Loucy (cell line): ENCODE measurements around the gene DHX34.

Source experiments
- H2AFZ ChIP-seq: fragments of 200-600 bp; sonication (generic); 2 replicates; pipeline ENCODE4 v1.6.0; 2016; ENCODE audit warnings: antibody characterized with exemption, mild to moderate bottlenecking, low read length, moderate library complexity
- H3F3A ChIP-seq: fragments of 200-600 bp; 2 replicates; pipeline ENCODE4 v1.6.0; 2016; ENCODE audit warnings: antibody characterized with exemption, low read depth, mild to moderate bottlenecking
- H3K27me3 ChIP-seq: fragments of 200-600 bp; sonication (generic); 2 replicates; pipeline ENCODE4 v1.6.1; 2014; ENCODE audit warnings: low read length, mild to moderate bottlenecking; ENCODE audit not compliant: insufficient read depth, poor library complexity, severe bottlenecking
- H3K36me3 ChIP-seq: fragments of 200-600 bp; sonication (generic); 2 replicates; pipeline ENCODE4 v1.6.1; 2016; ENCODE audit warnings: low read length; ENCODE audit not compliant: insufficient read depth
- H3K4me1 ChIP-seq: fragments of 200-600 bp; sonication (generic); 2 replicates; pipeline ENCODE4 v1.5.1; 2014; ENCODE audit warnings: low read length, mild to moderate bottlenecking; ENCODE audit not compliant: insufficient read depth, poor library complexity, severe bottlenecking
- H3K4me2 ChIP-seq: fragments of 200-600 bp; sonication (generic); 2 replicates; pipeline ENCODE4 v1.6.0; 2014; ENCODE audit warnings: antibody characterized with exemption, low read length, low read depth, mild to moderate bottlenecking; ENCODE audit not compliant: poor library complexity, severe bottlenecking
- H3K4me3 ChIP-seq: fragments of 200-600 bp; sonication (generic); 2 replicates; pipeline ENCODE4 v1.5.1; 2014; ENCODE audit warnings: low read length, mild to moderate bottlenecking, mixed read lengths; ENCODE audit not compliant: poor library complexity, severe bottlenecking
- H3K79me2 ChIP-seq: fragments of 200-600 bp; sonication (generic); 2 replicates; pipeline ENCODE4 v1.6.1; 2014; ENCODE audit warnings: low read length; ENCODE audit not compliant: insufficient read depth
- H3K9ac ChIP-seq: fragments of 200-600 bp; sonication (generic); 2 replicates; pipeline ENCODE4 v1.6.0; 2014; ENCODE audit warnings: mild to moderate bottlenecking, low read depth, low read length, moderate library complexity; ENCODE audit not compliant: poor library complexity, severe bottlenecking
- H3K9me2 ChIP-seq: fragments of 200-600 bp; sonication (generic); replicated peaks from 2 replicates; pipeline ENCODE4 v1.6.1; 2016; ENCODE audit warnings: low read depth, low read length, mixed read lengths
- H3K9me3 ChIP-seq: fragments of 200-600 bp; sonication (generic); 2 replicates; pipeline ENCODE4 v1.6.1; 2014; ENCODE audit warnings: mild to moderate bottlenecking, antibody characterized with exemption, low read length, low read depth; ENCODE audit not compliant: insufficient read depth
- H4K20me1 ChIP-seq: fragments of 200-600 bp; sonication (generic); 2 replicates; pipeline ENCODE4 v1.6.0; 2014; ENCODE audit warnings: antibody characterized with exemption, low read length, mild to moderate bottlenecking; ENCODE audit not compliant: insufficient read depth, poor library complexity, severe bottlenecking
- CTCF ChIP-seq: fragments of 200-600 bp; sonication (generic); conservative IDR thresholded peaks from 2 replicates; pipeline ENCODE4 v1.5.1; 2014; ENCODE audit warnings: mild to moderate bottlenecking, antibody characterized with exemption, low read length
- EZH2phosphoT487 ChIP-seq: fragments of 200-600 bp; IDR thresholded peaks from 2 replicates; pipeline ENCODE4 v1.6.1; 2018; ENCODE audit warnings: antibody characterized with exemption, mild to moderate bottlenecking, moderate library complexity, borderline replicate concordance

Gene DHX34

DNA sequence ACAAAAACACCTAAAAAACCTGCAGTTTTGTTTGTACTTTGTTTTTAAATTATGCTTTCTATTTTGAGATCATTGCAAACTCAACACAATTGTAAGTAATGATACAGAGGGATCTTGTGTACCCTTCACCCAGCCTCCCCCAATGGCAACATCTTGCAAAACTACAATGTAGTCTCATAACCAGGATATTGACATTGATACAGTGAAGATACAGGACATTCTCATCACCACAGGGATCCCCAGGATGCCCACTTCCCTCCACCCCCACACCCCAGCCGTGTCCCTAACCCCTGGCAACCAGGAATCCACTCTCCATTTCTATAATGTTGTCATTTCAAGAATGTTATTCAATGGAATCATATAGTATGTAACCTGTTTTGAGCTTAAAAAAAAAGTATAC, 27.5 kb upstream of the DHX34 start:
- no peaks in the 10 kb centered on the region for H4K20me1 ChIP-seq
- H3K4me3 ChIP-seq: no peak overlapping the region
- no peaks in the 10 kb centered on the region for H3K27me3 ChIP-seq
- H3K4me2 ChIP-seq: no peak overlapping the region
- no peaks in the 10 kb centered on the region for H3K79me2 ChIP-seq
- no peak for TF ChIP-seq CTCF
- TF ChIP-seq EZH2phosphoT487: no peak
- H3F3A ChIP-seq: no peaks in the 10 kb centered on the region
- H3K36me3 ChIP-seq: no peaks in the 10 kb centered on the region
- no peaks in the 10 kb centered on the region for H3K9me3 ChIP-seq
- no peak overlapping the region for H2AFZ ChIP-seq
- H3K4me1 ChIP-seq: no peaks in the 10 kb centered on the region
- no peak overlapping the region for H3K9ac ChIP-seq
- no peaks in the 10 kb centered on the region for H3K9me2 ChIP-seq

- Histone ChIP-seq H3K4me1 (no peaks in the 10 kb centered on the region), H3K36me3 (no peaks in the 10 kb centered on the region), H3F3A (no peaks in the 10 kb centered on the region), H3K9me2 (no peaks in the 10 kb centered on the region), H3K27me3 (no peaks in the 10 kb centered on the region), H3K9me3 (no peaks in the 10 kb centered on the region), H3K4me3 (no peak overlapping the region), H3K9ac (no peak overlapping the region), H2AFZ (no peak overlapping the region), H4K20me1 (no peaks in the 10 kb centered on the region), H3K79me2 (no peaks in the 10 kb centered on the region), H3K4me2 (no peak overlapping the region)
- TF ChIP-seq CTCF: no peak
- no peak for TF ChIP-seq EZH2phosphoT487
These were observed 27.1 kb upstream of the DHX34 start for GRCh38 chr19:47322058-47322457.

- H3K4me2 ChIP-seq: no peak overlapping the region
- no peak overlapping the region for H2AFZ ChIP-seq
- no peak for TF ChIP-seq CTCF
- no peak for TF ChIP-seq EZH2phosphoT487
- no peak overlapping the region for H3K4me3 ChIP-seq
- H4K20me1 ChIP-seq: no peaks in the 10 kb centered on the region
- H3F3A ChIP-seq: no peaks in the 10 kb centered on the region
- no peaks in the 10 kb centered on the region for H3K4me1 ChIP-seq
- H3K36me3 ChIP-seq: no peaks in the 10 kb centered on the region
- no peak overlapping the region for H3K9ac ChIP-seq
- H3K27me3 ChIP-seq: no peaks in the 10 kb centered on the region
- no peaks in the 10 kb centered on the region for H3K9me3 ChIP-seq
- no peaks in the 10 kb centered on the region for H3K79me2 ChIP-seq
- no peaks in the 10 kb centered on the region for H3K9me2 ChIP-seq
These were observed 25.7 kb upstream of the DHX34 start for GRCh38 chr19:47323409-47323808.
